ENCODE results near the gene CDKAL1. TPM values are rescaled to one million over a fixed set of nuclear protein-coding genes. Genes with fewer than 3 reads are reported as not detected.

Gene CDKAL1
- total and polyA plus RNA-seq, 10 of the 15 experiments (the other 5 are each of a cell fraction or from before 2014, with no cell fraction given), result 10.7 to 26.9 (median 17.3) TPM

- no peak for TF ChIP-seq CEBPZ (IDR thresholded peaks at IDR 0.05; ENCODE audit: low read depth, low read length)
- 0 out of 2 replicates have a peak, but pooled peaks have one; percentile 44 for TF ChIP-seq FOXM1 (IDR thresholded peaks at IDR 0.05; ENCODE audit: low read depth, low read length)
- no peak for TF ChIP-seq POLR2AphosphoS2 (IDR thresholded peaks at IDR 0.05; ENCODE audit: low read depth, low read length)
- TF ChIP-seq SMC3 (IDR thresholded peaks at IDR 0.05; ENCODE audit: borderline replicate concordance, low read length), result no peak; the same call in 1 of the 2 replicates
- no peak for TF ChIP-seq LARP7 (IDR thresholded peaks at IDR 0.05)
- TF ChIP-seq NBN (IDR thresholded peaks at IDR 0.05), result no peak; the same call in 1 of the 2 replicates
- peak in 1 of 2 experiments; percentile 13; a peak in 1 of 4 replicates for TF ChIP-seq BHLHE40 (IDR thresholded peaks at IDR 0.05; ENCODE audit: borderline replicate concordance in 1 of 2, low read depth in 2 of 2, low read length in 1 of 2)
- peak; percentile 91 for TF ChIP-seq NR2F1 (conservative IDR thresholded peaks at IDR 0.05)
- TF ChIP-seq ATF7 (IDR thresholded peaks at IDR 0.05; ENCODE audit: low read depth), result peak; percentile 87
- TF ChIP-seq CREM (IDR thresholded peaks at IDR 0.05; ENCODE audit: low read depth), result no peak
- peak; percentile 28; the same call in 1 of the 2 replicates for TF ChIP-seq DPF2 (IDR thresholded peaks at IDR 0.05)
- no peak for TF ChIP-seq SMAD5 (IDR thresholded peaks at IDR 0.05; ENCODE audit: low read depth)
- no peak for TF ChIP-seq SREBF1 (IDR thresholded peaks at IDR 0.05; ENCODE audit: low read length)
- no peak for TF ChIP-seq MEF2B (IDR thresholded peaks at IDR 0.05; ENCODE audit: partially characterized antibody, poor library complexity, severe bottlenecking)
- peak; percentile 58; the same call in 1 of the 2 replicates for TF ChIP-seq ZBED1 (IDR thresholded peaks at IDR 0.05; ENCODE audit: borderline replicate concordance)
- no peak for TF ChIP-seq MEF2A (IDR thresholded peaks at IDR 0.05; ENCODE audit: insufficient read depth, low read depth, low read length)
- no peak for TF ChIP-seq WRNIP1 (IDR thresholded peaks at IDR 0.05; ENCODE audit: borderline replicate concordance, low read depth, low read length)
- TF ChIP-seq HDGF (IDR thresholded peaks at IDR 0.05), result no peak
- TF ChIP-seq EGR1 (IDR thresholded peaks at IDR 0.05; ENCODE audit: borderline replicate concordance in 1 of 2, low read depth in 2 of 2, low read length in 2 of 2), result peak in 1 of 2 experiments; percentile 47; a peak in 1 of 3 replicates
- no peak for TF ChIP-seq USF2 (IDR thresholded peaks at IDR 0.05; ENCODE audit: borderline replicate concordance, low read depth, low read length)
- TF ChIP-seq ZNF274 (IDR thresholded peaks at IDR 0.05; ENCODE audit: insufficient read depth, insufficient read length), result no peak
- no peak for TF ChIP-seq ZSCAN29 (IDR thresholded peaks at IDR 0.05)
- TF ChIP-seq KAT2A (conservative IDR thresholded peaks at IDR 0.05; ENCODE audit: control insufficient read depth, low read depth, low read length), result no peak
- no peak for TF ChIP-seq IRF3 (IDR thresholded peaks at IDR 0.05)
- TF ChIP-seq RB1 (IDR thresholded peaks at IDR 0.05; ENCODE audit: borderline replicate concordance), result no peak
- peak; percentile 58 for TF ChIP-seq IRF4 (IDR thresholded peaks at IDR 0.05; ENCODE audit: low read depth, low read length)
- TF ChIP-seq TBL1XR1 (IDR thresholded peaks at IDR 0.05; ENCODE audit: low read depth, low read length), result no peak
- no peak for TF ChIP-seq TAF1 (IDR thresholded peaks at IDR 0.05; ENCODE audit: borderline replicate concordance, low read depth, low read length)
- peak in 1 of 2 experiments; percentile 99; a peak in 2 of 4 replicates for TF ChIP-seq ETV6 (conservative IDR thresholded peaks at IDR 0.05 in 1 of 2, IDR thresholded peaks at IDR 0.05 in 1 of 2; ENCODE audit: borderline replicate concordance in 1 of 2, low read depth in 1 of 2)
Observed at GRCh38 chr6:21164768-21165326, 630.6 kb downstream of the CDKAL1 start (continued).
